ENCODE results near the gene METTL18.

The METTL18 gene

GRCh38 chr1:169765580-169766331 lies 29.0 kb downstream of the METTL18 start:
- no peak overlapping the region for H3K27ac ChIP-seq (ENCODE audit: low read depth, low read length)
- H2AFZ ChIP-seq (ENCODE audit: low read depth, low read length, severe bottlenecking), result no peak overlapping the region
- no peaks in the 10 kb centered on the region for H3F3A ChIP-seq (ENCODE audit: insufficient read depth)
- no peak overlapping the region for H3K9ac ChIP-seq (ENCODE audit: low read length)
- no peaks in the 10 kb centered on the region for H3K27me3 ChIP-seq (ENCODE audit: low read length)
- H3K4me3 ChIP-seq (ENCODE audit: insufficient read depth, low read length, poor library complexity, severe bottlenecking), result no peak overlapping the region
- no peak for TF ChIP-seq EZH2phosphoT487 (conservative IDR thresholded peaks at IDR 0.05; ENCODE audit: low read length)
- TF ChIP-seq, protein P1, sequence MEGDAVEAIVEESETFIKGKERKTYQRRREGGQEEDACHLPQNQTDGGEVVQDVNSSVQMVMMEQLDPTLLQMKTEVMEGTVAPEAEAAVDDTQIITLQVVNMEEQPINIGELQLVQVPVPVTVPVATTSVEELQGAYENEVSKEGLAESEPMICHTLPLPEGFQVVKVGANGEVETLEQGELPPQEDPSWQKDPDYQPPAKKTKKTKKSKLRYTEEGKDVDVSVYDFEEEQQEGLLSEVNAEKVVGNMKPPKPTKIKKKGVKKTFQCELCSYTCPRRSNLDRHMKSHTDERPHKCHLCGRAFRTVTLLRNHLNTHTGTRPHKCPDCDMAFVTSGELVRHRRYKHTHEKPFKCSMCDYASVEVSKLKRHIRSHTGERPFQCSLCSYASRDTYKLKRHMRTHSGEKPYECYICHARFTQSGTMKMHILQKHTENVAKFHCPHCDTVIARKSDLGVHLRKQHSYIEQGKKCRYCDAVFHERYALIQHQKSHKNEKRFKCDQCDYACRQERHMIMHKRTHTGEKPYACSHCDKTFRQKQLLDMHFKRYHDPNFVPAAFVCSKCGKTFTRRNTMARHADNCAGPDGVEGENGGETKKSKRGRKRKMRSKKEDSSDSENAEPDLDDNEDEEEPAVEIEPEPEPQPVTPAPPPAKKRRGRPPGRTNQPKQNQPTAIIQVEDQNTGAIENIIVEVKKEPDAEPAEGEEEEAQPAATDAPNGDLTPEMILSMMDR (IDR thresholded peaks at IDR 0.05; ENCODE audit: insufficient read depth, low read length, poor library complexity, severe bottlenecking), result no peak
- no peaks in the 10 kb centered on the region for H3K79me2 ChIP-seq (ENCODE audit: insufficient read depth, low read length)
- H4K20me1 ChIP-seq (ENCODE audit: low read depth, low read length), result no peaks in the 10 kb centered on the region
- H3K36me3 ChIP-seq (ENCODE audit: low read length), result no peaks in the 10 kb centered on the region
- no peaks in the 10 kb centered on the region for H3K9me2 ChIP-seq (replicated peaks; ENCODE audit: insufficient read depth, low read length)
- no peak overlapping the region for H3K4me2 ChIP-seq (ENCODE audit: low read depth, low read length, poor library complexity, severe bottlenecking)
- H3K9me3 ChIP-seq (ENCODE audit: insufficient read depth, low read length), result no peaks in the 10 kb centered on the region

DNA sequence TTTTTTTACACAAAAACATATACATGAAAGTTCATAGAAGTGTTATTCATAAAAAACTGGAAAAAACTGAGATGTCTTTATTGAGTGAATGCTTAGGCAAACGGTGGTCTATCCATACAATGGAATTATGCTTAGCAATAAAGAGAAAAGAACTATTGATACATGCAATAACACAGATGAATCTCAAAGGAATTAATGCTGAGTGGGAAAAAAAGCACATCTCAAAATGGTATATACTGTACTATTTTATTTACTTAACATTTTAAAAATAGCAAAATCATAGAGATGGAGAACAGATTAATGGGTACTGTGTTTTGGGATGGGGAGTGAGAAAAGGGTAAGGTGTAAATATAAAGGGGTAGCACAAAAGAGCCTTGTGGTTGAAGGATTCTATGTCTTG lies 29.8 kb downstream of the METTL18 start:
- Histone ChIP-seq H3K27ac (ENCODE audit: low read depth, low read length) (no peak overlapping the region), H3K36me3 (ENCODE audit: low read length) (no peaks in the 10 kb centered on the region), H2AFZ (ENCODE audit: low read depth, low read length, severe bottlenecking) (no peak overlapping the region), H3K9me3 (ENCODE audit: insufficient read depth, low read length) (no peaks in the 10 kb centered on the region), H3K4me2 (ENCODE audit: low read depth, low read length, poor library complexity, severe bottlenecking) (no peak overlapping the region), H3K9ac (ENCODE audit: low read length) (no peak overlapping the region), H3K4me3 (ENCODE audit: insufficient read depth, low read length, poor library complexity, severe bottlenecking) (no peak overlapping the region), H4K20me1 (ENCODE audit: low read depth, low read length) (no peaks in the 10 kb centered on the region), H3K27me3 (ENCODE audit: low read length) (no peaks in the 10 kb centered on the region), H3K79me2 (ENCODE audit: insufficient read depth, low read length) (no peaks in the 10 kb centered on the region), H3F3A (ENCODE audit: insufficient read depth) (no peaks in the 10 kb centered on the region), H3K9me2 (replicated peaks; ENCODE audit: insufficient read depth, low read length) (no peaks in the 10 kb centered on the region)
- TF ChIP-seq, protein P1 (IDR thresholded peaks at IDR 0.05; ENCODE audit: insufficient read depth, low read length, poor library complexity, severe bottlenecking), result no peak
- no peak for TF ChIP-seq EZH2phosphoT487 (conservative IDR thresholded peaks at IDR 0.05; ENCODE audit: low read length)

GRCh38 chr1:169762699-169763098 lies 32.0 kb downstream of the METTL18 start:
- Histone ChIP-seq H2AFZ (ENCODE audit: low read depth, low read length, severe bottlenecking) (no peak overlapping the region), H3K27ac (ENCODE audit: low read depth, low read length) (no peak overlapping the region), H3K9me2 (replicated peaks; ENCODE audit: insufficient read depth, low read length) (no peaks in the 10 kb centered on the region), H3K36me3 (ENCODE audit: low read length) (no peaks in the 10 kb centered on the region), H3K27me3 (ENCODE audit: low read length) (no peaks in the 10 kb centered on the region), H3K9ac (ENCODE audit: low read length) (no peak overlapping the region), H3K4me2 (ENCODE audit: low read depth, low read length, poor library complexity, severe bottlenecking) (no peak overlapping the region), H3K79me2 (ENCODE audit: insufficient read depth, low read length) (no peaks in the 10 kb centered on the region), H3F3A (ENCODE audit: insufficient read depth) (no peaks in the 10 kb centered on the region), H4K20me1 (ENCODE audit: low read depth, low read length) (no peaks in the 10 kb centered on the region), H3K9me3 (ENCODE audit: insufficient read depth, low read length) (no peaks in the 10 kb centered on the region), H3K4me3 (ENCODE audit: insufficient read depth, low read length, poor library complexity, severe bottlenecking) (no peak overlapping the region)
- TF ChIP-seq EZH2phosphoT487 (conservative IDR thresholded peaks at IDR 0.05; ENCODE audit: low read length), result no peak
- TF ChIP-seq, protein P1 (IDR thresholded peaks at IDR 0.05; ENCODE audit: insufficient read depth, low read length, poor library complexity, severe bottlenecking), result no peak
